Brain microvascular endothelial cell (primary cell): Measurements from ENCODE around the gene ESYT3.
A peak's percentile ranks its signal among the peaks of the same experiment; 100 is the strongest.
"Not testable (repeated sequence)": the region's sequence is repeated elsewhere in the genome, so short reads cannot be mapped to it uniquely, and the experiment has no call there.

Experiments used
- DNase-seq: peaks from one replicate; pipeline ENCODE4 v3.0.0-alpha.2; 2020
- H3K27ac ChIP-seq: fragments of 250-450 bp; sonication (Bioruptor Pico); 2 replicates; pipeline ENCODE4 v1.5.1; 2020; ENCODE audit warnings: mild to moderate bottlenecking, moderate library complexity
- H3K27me3 ChIP-seq: fragments of 250-450 bp; sonication (Bioruptor Pico); replicated peaks from 2 replicates; pipeline ENCODE4 v1.5.1; 2020; ENCODE audit warnings: mild to moderate bottlenecking
- H3K36me3 ChIP-seq: fragments of 250-450 bp; sonication (Bioruptor Pico); replicated peaks from 2 replicates; pipeline ENCODE4 v1.5.1; 2020; ENCODE audit warnings: mild to moderate bottlenecking
- H3K4me3 ChIP-seq: 2 replicates; pipeline ENCODE4 v1.5.1; 2011; ENCODE audit warnings: low read depth, mild to moderate bottlenecking, control low read depth, low read length, moderate library complexity
- in situ Hi-C: cut with HindIII; loops from 2 replicates; pipeline ENCODE4 v1.10.0; 2017; ENCODE audit warnings: low sequenced_read_pairs, low pct_ligation_motif_present
- TF ChIP-seq, protein P1 (sequence below): IDR thresholded peaks from 2 replicates; pipeline ENCODE4 v1.5.1; 2011; ENCODE audit warnings: low read depth, mild to moderate bottlenecking, moderate library complexity, low read length, control low read depth, inconsistent platforms; ENCODE audit errors: missing control alignments

Gene ESYT3

DNA sequence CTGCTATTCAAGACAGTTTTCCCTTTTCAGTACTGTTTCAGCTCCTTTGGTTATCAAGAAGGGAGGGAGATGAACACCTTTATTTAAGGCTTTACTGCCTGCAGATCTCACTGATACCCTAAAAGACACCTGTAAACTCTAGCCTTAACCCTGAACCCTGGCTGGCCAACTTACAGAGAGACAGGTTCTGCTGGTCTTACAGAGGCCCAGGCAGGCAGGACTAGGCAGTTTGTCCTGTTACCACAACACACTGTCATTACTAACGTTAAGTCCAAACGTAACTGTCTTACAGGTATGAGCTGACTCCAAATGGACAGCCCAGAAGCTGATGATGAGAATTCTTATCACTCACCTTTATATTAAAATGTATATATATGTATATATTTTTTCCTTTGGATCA lies 42.1 kb downstream of the ESYT3 start:
- Histone ChIP-seq H3K4me3 (no peak overlapping the region), H3K27ac (no peak overlapping the region), H3K27me3 (no peaks in the 10 kb centered on the region), H3K36me3 (no peaks in the 10 kb centered on the region)
- no peak for DNase-seq
- in situ Hi-C loops, result no loop called here
- TF ChIP-seq, protein P1, sequence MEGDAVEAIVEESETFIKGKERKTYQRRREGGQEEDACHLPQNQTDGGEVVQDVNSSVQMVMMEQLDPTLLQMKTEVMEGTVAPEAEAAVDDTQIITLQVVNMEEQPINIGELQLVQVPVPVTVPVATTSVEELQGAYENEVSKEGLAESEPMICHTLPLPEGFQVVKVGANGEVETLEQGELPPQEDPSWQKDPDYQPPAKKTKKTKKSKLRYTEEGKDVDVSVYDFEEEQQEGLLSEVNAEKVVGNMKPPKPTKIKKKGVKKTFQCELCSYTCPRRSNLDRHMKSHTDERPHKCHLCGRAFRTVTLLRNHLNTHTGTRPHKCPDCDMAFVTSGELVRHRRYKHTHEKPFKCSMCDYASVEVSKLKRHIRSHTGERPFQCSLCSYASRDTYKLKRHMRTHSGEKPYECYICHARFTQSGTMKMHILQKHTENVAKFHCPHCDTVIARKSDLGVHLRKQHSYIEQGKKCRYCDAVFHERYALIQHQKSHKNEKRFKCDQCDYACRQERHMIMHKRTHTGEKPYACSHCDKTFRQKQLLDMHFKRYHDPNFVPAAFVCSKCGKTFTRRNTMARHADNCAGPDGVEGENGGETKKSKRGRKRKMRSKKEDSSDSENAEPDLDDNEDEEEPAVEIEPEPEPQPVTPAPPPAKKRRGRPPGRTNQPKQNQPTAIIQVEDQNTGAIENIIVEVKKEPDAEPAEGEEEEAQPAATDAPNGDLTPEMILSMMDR, result no peak

DNA sequence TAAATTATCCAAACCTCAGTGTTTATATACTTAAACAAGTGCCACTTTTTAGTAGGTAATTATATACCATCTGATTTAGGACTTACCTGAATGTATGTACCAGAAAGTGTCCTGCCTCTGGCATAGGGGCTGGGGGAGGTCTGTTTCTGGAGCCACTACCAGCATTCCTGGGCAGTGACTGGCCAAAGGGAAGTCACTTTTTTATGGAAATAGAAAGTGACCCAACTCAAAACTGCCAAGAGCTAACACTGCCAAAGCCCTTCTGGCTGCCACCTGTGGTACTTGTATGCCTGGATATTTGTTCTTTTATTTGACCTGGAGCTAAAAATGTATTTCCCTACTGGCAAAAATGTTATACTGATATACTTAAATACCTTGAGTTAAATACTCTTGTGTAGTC lies 42.7 kb downstream of the ESYT3 start:
- Histone ChIP-seq H3K4me3 (no peak overlapping the region), H3K27ac (no peak overlapping the region), H3K36me3 (no peaks in the 10 kb centered on the region), H3K27me3 (no peaks in the 10 kb centered on the region)
- no peak for DNase-seq
- TF ChIP-seq, protein P1, result no peak
- in situ Hi-C loops, result no loop called here

DNA sequence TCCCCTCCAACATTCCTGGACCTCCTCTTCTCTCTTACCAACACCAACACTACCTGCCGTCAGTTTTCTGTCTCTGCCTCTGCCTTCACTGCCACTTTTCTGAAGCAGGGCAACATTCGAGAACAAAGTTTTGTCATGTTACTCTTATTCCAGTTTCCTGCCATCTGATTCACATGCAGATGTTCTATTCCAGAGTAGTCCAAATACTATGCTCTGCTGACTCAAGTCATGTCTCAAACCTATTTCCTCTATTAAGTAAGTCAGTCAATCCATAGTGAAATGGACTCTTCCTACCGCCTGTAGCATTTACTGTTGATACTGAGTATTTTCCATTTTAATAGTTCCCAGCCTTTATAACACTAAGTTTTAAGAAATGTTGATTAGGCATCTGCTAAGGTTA lies 43.4 kb downstream of the ESYT3 start:
- no peak overlapping the region for H3K27ac ChIP-seq
- H3K27me3 ChIP-seq, result no peaks in the 10 kb centered on the region
- H3K36me3 ChIP-seq, result no peaks in the 10 kb centered on the region
- no peak overlapping the region for H3K4me3 ChIP-seq
- in situ Hi-C loops, result no loop called here
- no peak for DNase-seq
- TF ChIP-seq, protein P1, result no peak

DNA sequence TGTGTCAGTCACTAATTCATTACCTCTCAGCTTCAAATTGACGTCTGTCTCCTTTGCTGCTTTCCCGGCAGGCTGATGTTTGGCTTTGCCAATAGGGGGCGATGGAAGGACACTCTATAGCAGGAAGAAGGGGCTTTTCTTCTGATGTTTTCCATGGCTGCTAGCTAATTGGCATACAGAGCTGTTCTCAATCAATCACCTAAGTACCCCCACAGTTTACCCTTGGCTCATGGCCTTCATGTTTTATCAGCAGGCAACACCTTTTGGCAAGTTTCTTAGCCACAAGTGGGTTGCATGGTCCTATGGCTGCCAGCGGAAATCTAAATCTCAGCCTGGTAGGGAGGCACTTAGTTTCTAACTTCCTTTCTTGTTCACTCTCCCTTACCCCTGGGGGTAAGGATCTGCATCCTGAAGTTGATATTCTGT lies 45.0 kb downstream of the ESYT3 start:
- in situ Hi-C loops, result no loop called here
- H3K36me3 ChIP-seq, result no peaks in the 10 kb centered on the region
- no peaks in the 10 kb centered on the region for H3K27me3 ChIP-seq
- TF ChIP-seq, protein P1, result peak; percentile 97
- no peak overlapping the region for H3K4me3 ChIP-seq
- no peak overlapping the region for H3K27ac ChIP-seq
- peak; percentile 40 for DNase-seq

DNA sequence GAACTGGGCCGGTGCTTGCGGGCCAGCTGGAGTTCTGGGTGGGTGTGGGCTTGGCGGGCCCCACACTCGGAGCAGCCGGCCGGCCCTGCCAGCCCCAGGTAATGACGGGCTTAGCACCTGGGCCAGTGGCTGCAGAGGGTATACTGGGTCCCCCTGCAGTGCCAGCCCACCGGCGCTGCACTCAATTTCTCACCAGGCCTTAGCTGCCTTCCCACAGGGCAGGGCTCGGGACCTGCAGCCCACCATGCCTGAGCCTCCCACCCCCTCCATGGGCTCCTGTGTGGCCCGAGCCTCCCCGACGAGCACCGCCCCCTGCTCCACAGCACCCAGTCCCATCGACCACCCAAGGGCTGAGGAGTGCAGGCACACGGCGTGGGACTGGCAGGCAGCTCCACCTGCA lies 50.3 kb downstream of the ESYT3 start:
- H3K27ac ChIP-seq, DNase-seq, H3K36me3 ChIP-seq, H3K4me3 ChIP-seq, in situ Hi-C loops, H3K27me3 ChIP-seq: not testable (repeated sequence)

DNA sequence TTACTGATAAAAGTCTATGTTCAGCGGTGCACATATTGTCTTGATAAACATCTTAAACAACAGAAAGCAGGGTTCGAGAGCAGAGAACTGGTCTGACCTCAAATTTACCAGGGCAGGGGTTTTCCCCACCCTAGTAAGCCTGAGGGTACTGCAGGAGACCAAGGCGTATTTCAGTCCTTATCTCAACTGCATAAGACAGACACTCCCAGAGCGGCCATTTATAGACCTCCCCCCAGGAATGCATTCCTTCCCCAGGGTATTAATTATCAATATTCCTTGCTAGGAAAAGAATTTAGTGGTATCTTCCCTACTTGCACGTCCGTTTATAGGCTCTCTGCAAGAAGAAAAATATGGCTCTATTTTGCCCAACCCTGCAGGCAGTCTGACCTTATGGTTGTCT lies 52.2 kb downstream of the ESYT3 start:
- H3K27ac ChIP-seq, H3K4me3 ChIP-seq, in situ Hi-C loops, DNase-seq, H3K27me3 ChIP-seq, H3K36me3 ChIP-seq: not testable (repeated sequence)

DNA sequence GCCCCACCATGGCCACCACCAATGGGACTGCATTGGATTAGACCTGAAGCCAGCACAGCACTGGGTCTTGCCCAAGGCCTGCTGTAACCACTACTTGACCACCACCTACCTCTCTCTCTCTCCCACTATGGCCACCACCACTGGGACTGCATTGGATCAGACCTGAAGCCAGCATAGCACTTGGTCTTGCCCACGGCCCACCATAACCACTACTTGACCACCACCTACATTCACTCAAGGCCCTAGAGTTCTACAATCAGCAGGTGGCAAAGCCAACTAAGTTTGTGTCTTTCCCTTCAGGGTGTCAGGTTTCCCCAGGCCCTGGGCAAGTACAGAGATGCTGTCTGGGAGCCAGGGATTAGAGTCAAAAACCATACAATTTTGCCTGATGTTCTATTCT lies 57.6 kb downstream of the ESYT3 start:
- Histone ChIP-seq H3K27me3 (no peaks in the 10 kb centered on the region), H3K4me3 (no peak overlapping the region), H3K36me3 (no peaks in the 10 kb centered on the region), H3K27ac (no peak overlapping the region)
- in situ Hi-C loops, result no loop called here
- TF ChIP-seq, protein P1, result no peak
- DNase-seq, result no peak
